ENCODE measurements around the gene BIN1.

- TF ChIP-seq CTCF (conservative IDR thresholded peaks at IDR 0.05; ENCODE audit: low read depth, low read length) (no peak), EZH2 (IDR thresholded peaks at IDR 0.05; ENCODE audit: borderline replicate concordance, low read depth, low read length, poor library complexity, severe bottlenecking) (no peak)
These were observed 23.0 kb upstream of the BIN1 start for GRCh38 chr2:127129937-127130336.

Measured in A673 (cell line).